Breast epithelium (tissue), 3 donors: ENCODE measurements around the gene BTNL2.

ENCODE experiments used
- POLR2AphosphoS5 ChIP-seq, 3 donors: sonication (generic); formaldehyde crosslinking; IDR thresholded peaks; one replicate each; pipeline ENCODE4 v1.6.1; 2017; ENCODE audit warnings: antibody characterized with exemption in 3 of 3
- TF ChIP-seq, protein P1 (sequence below), 3 donors: fragments of 450-650 bp; IDR thresholded peaks; one replicate each; pipeline ENCODE4 v1.5.1; 2016 to 2017; ENCODE audit warnings: antibody characterized with exemption in 3 of 3, mild to moderate bottlenecking in 3 of 3, moderate library complexity in 3 of 3

DNA sequence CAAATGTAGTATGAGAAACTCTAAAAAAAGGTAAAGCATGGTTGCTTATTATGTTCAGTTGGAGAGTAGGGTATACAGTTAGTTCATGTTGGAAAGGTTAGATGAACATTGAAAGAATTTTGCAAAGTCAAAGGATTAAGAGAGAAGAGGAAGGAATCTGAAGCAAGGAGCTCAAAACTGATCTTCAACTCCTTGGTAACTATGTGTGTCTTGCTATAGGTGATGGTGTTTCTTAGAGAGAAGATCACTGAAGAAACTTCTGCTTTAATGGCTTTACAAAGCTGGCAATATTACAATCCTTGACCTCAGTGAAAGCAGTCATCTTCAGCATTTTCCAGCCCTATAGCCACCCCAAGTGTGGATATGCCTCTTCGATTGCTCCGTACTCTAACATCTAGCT is 37.5 kb upstream of the BTNL2 start:
- TF ChIP-seq, protein P1, sequence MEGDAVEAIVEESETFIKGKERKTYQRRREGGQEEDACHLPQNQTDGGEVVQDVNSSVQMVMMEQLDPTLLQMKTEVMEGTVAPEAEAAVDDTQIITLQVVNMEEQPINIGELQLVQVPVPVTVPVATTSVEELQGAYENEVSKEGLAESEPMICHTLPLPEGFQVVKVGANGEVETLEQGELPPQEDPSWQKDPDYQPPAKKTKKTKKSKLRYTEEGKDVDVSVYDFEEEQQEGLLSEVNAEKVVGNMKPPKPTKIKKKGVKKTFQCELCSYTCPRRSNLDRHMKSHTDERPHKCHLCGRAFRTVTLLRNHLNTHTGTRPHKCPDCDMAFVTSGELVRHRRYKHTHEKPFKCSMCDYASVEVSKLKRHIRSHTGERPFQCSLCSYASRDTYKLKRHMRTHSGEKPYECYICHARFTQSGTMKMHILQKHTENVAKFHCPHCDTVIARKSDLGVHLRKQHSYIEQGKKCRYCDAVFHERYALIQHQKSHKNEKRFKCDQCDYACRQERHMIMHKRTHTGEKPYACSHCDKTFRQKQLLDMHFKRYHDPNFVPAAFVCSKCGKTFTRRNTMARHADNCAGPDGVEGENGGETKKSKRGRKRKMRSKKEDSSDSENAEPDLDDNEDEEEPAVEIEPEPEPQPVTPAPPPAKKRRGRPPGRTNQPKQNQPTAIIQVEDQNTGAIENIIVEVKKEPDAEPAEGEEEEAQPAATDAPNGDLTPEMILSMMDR (IDR thresholded peaks at IDR 0.05) = no peak
- no peak for TF ChIP-seq POLR2AphosphoS5 (IDR thresholded peaks at IDR 0.05)
